OCI-LY1 (cell line): ENCODE results near the gene GXYLT1.

Experiments used
- EZH2 ChIP-seq: fragments of 200-600 bp; sonication (generic), shearing (Covaris generic); IDR thresholded peaks from 2 replicates; pipeline ENCODE4 v1.8.0; 2017; ENCODE audit warnings: borderline replicate concordance, mixed run types, mild to moderate bottlenecking, antibody characterized with exemption, low read length, moderate library complexity, mixed read lengths
- TF ChIP-seq, protein P1 (sequence below): fragments of 200-600 bp; sonication (generic), shearing (Covaris generic); IDR thresholded peaks from 2 replicates; pipeline ENCODE4 v1.5.1; 2017; ENCODE audit warnings: mild to moderate bottlenecking, antibody characterized with exemption, low read length, moderate library complexity, mixed read lengths

DNA sequence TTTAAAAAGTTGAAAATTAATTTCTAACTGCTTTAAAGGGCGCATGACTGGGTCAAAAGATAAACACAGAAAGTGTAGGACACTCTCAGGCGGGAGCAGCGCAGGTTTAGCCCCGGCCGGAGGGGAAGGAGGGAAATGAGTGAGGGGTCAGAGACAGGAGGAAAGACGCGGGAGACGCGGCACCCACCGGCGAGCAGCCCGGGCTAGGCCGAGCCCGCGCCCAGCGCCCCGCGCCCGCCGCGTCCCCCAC, 591 bp downstream of the GXYLT1 start:
- TF ChIP-seq, protein P1, sequence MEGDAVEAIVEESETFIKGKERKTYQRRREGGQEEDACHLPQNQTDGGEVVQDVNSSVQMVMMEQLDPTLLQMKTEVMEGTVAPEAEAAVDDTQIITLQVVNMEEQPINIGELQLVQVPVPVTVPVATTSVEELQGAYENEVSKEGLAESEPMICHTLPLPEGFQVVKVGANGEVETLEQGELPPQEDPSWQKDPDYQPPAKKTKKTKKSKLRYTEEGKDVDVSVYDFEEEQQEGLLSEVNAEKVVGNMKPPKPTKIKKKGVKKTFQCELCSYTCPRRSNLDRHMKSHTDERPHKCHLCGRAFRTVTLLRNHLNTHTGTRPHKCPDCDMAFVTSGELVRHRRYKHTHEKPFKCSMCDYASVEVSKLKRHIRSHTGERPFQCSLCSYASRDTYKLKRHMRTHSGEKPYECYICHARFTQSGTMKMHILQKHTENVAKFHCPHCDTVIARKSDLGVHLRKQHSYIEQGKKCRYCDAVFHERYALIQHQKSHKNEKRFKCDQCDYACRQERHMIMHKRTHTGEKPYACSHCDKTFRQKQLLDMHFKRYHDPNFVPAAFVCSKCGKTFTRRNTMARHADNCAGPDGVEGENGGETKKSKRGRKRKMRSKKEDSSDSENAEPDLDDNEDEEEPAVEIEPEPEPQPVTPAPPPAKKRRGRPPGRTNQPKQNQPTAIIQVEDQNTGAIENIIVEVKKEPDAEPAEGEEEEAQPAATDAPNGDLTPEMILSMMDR, result no peak
- no peak for TF ChIP-seq EZH2
